Stimulated activated CD4-positive, alpha-beta T cell treated with anti-CD3 and anti-CD28 coated beads, Interleukin-2, amount 100 ng/mL, for 4 hours (primary cell): ENCODE results near the gene KRTAP5-2.
"Not testable (repeated sequence)": the region's sequence is repeated elsewhere in the genome, so short reads cannot be mapped to it uniquely, and the experiment has no call there.

Source experiments
- DNase-seq: peaks from one replicate; pipeline ENCODE4 v3.0.0-alpha.2; 2020; ENCODE audit warnings: low read depth

The KRTAP5-2 gene

GRCh38 chr11:1597994-1598380 is at the start of gene KRTAP5-2:
Gene KRTAP5-2 (minus strand): TSS chr11:1598294. CDS start chr11:1598250, 44 bp downstream.
- no peak for DNase-seq

- DNase-seq = not testable (repeated sequence)
Measured at GRCh38 chr11:1646540-1646939, 48.4 kb upstream of the KRTAP5-2 start.

GRCh38 chr11:1645357-1645821 is 47.3 kb upstream of the KRTAP5-2 start:
- DNase-seq = no peak

- no peak for DNase-seq
Measured at GRCh38 chr11:1644601-1645356, 46.7 kb upstream of the KRTAP5-2 start.

GRCh38 chr11:1643146-1643690 is 45.1 kb upstream of the KRTAP5-2 start:
- DNase-seq = no peak

- DNase-seq = no peak
Measured at GRCh38 chr11:1642288-1643145, 44.4 kb upstream of the KRTAP5-2 start.

GRCh38 chr11:1641096-1641495 is 43.0 kb upstream of the KRTAP5-2 start:
- no peak for DNase-seq

- no peak for DNase-seq
Measured at GRCh38 chr11:1640076-1640946, 42.2 kb upstream of the KRTAP5-2 start.

GRCh38 chr11:1639666-1640065 is 41.6 kb upstream of the KRTAP5-2 start:
- DNase-seq = no peak

- no peak for DNase-seq
Measured at GRCh38 chr11:1639102-1639620, 41.1 kb upstream of the KRTAP5-2 start.

- DNase-seq = no peak
Measured at GRCh38 chr11:1638344-1638743, 40.2 kb upstream of the KRTAP5-2 start.

GRCh38 chr11:1637628-1638027 is 39.5 kb upstream of the KRTAP5-2 start:
- DNase-seq = no peak

- no peak for DNase-seq
Measured at GRCh38 chr11:1636291-1636950, 38.3 kb upstream of the KRTAP5-2 start.

GRCh38 chr11:1633864-1634263 is 35.8 kb upstream of the KRTAP5-2 start:
- no peak for DNase-seq

- DNase-seq = no peak
Measured at GRCh38 chr11:1632053-1632714, 34.1 kb upstream of the KRTAP5-2 start.

- no peak for DNase-seq
Measured at GRCh38 chr11:1631066-1631568, 33.0 kb upstream of the KRTAP5-2 start.

- no peak for DNase-seq
Measured at GRCh38 chr11:1630271-1630670, 32.2 kb upstream of the KRTAP5-2 start.

- DNase-seq = no peak
Measured at GRCh38 chr11:1629326-1630185, 31.5 kb upstream of the KRTAP5-2 start, which contains the start of gene KRTAP5-5. Gene KRTAP5-5 (plus strand): TSS chr11:1629775. CDS start chr11:1629841, 66 bp downstream.
